GM18507 (cell line): ENCODE measurements around the gene PLP2.
A peak's percentile ranks its signal among the peaks of the same experiment; 100 is the strongest.
"Not testable (repeated sequence)": the region's sequence is repeated elsewhere in the genome, so short reads cannot be mapped to it uniquely, and the experiment has no call there.

ENCODE experiments used
- DNase-seq: peaks from one replicate; pipeline ENCODE4 v3.0.0; 2011; ENCODE audit warnings: low read depth; ENCODE audit not compliant: insufficient read length; ENCODE audit errors: extremely low spot score
- FAIRE-seq: peaks from 2 replicates; lab custom pipeline; 2011; peaks lifted over from hg19 to GRCh38; lab: Jason Lieb, UNC

PLP2 gene

GRCh38 chrX:49161632-49162031 is 10.1 kb upstream of the PLP2 start:
- DNase-seq (no peak), FAIRE-seq (no peak)

DNA sequence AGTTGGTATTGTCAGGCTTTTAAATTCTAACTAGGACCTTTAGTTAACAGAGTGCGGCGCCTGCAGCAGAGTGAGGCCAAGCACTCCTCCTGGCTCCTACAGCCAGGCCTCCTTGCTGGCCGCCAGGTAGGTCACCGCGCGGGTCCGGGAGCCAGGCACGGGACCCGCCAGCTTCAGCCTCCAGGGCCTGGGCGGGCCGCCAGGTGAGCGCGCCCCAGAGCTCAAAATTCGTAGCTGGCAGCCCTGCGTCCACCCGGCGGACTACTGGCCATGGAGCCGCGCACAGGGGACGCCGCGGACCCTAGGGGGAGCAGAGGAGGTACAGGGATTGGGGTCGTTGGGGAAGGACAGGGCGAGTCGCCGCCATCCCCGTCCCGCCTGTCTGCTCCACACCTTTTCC is 9.1 kb upstream of the PLP2 start, which contains the start of gene MAGIX:
Gene MAGIX, plus strand, starts transcription at position 139 of the 400 bp plus-strand sequence. Its CDS starts 132 bp downstream, at position 271.
- DNase-seq (no peak), FAIRE-seq (no peak)

DNA sequence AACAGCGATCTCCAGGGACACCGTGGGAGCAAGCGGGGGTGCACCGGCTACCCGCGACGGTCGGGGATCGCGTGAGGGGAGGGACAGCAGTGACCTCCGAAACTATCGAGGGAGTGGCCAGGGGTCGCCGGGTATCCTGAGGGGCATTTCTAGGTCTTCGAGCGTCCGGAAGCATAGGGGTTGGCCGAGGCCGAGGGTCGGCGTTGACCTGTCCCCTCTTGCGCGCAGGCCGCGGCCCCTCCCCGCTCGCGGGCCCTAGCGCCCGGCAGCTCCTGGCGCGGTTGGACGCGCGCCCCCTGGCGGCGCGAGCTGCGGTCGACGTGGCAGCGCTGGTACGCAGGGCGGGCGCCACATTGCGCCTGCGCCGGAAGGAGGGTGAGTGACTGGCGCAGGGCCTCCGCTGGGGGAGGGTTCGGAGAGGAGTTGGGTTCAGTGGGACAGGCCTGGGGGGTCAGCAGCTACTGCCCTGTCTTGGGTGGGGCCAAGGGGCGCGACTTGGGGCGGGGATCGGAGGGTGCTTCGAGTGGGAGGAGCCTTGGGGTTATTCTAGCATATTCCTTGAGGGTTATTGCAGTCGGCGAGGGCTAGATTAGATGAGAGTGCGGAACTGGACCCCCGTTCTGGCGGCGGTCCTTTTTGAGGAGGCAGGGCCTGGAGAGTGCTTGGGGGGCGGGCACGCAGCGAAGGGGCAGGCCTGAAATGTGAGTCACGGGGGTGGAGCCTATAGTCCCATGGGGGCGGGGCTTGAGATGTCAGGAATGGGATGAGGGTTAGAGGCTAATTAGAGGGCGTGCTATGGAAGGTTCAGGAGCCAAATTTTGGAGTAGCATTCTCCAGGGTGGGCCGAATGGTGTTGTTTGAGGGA is 7.9 kb upstream of the PLP2 start:
- FAIRE-seq (peak; percentile 90), DNase-seq (no peak)

DNA sequence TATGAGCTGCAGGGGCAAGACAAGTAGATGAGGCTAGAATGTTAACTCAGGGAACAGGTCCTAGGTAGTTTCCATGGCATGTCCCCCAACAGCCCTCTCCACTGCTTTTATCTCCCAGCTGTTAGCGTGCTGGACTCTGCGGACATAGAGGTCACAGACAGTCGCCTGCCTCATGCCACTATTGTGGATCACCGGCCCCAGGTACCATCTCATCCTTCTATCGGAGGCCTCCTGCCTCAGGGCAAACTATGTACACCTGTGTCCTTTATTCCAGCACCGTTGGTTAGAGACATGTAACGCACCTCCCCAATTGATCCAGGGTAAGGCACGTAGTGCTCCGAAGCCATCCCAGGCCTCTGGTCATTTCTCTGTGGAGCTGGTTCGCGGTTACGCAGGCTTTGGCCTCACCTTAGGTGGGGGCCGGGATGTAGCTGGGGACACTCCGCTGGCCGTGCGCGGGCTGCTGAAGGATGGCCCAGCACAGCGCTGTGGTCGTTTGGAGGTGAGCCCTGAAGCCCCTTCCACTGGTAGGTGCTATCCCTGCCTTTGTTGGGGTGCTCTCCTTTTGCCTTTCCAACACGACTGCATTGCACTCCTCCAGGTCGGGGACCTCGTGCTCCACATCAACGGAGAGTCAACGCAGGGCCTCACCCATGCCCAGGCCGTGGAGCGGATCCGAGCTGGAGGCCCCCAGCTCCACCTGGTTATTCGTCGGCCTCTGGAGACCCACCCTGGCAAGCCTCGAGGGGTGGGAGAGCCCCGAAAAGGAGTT is 6.9 kb upstream of the PLP2 start:
- DNase-seq = no peak
- no peak for FAIRE-seq

DNA sequence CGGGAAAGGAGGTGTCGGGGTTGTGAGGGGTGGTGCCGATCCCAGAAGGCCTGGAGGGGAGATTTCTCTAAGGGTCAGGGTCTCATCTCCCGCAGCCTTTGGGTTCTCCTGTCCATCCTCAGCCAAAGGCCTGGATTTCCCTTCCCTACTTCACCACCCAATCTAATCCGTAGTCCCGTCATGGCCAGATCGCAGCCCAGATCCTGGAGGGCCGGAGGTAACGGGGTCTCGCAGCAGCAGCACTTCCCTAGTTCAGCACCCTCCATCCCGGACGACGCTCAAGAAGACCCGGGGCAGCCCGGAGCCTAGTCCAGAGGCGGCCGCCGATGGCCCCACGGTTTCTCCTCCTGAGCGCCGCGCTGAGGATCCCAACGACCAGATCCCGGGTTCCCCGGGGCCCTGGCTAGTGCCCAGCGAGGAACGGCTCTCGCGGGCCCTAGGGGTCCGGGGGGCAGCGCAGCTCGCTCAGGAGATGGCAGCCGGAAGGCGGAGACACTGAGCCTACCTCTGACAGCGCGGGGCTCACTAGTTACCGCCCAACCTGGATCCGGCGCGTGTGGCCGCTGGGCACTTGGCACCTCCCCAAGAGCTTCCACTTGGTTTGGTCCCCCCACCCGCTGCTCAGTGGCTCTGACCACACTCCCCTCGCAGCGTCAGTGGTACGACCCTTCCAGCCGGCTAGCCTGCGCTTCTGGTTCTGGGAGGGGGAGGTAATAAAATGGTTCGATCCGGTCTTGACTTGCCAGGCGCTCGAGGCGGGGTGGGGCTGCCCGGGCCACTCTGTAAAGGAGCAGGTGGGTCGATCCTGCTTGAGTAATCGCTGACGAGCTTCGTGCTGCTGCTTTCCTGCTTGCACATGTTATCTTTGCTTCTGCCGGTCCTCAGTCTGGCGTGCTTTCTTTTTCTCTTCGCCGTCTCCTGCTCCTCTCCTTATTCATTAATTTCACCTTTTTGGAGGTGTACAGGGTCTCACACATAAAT is 5.5 kb upstream of the PLP2 start:
- no peak for FAIRE-seq
- DNase-seq = no peak

- DNase-seq (no peak), FAIRE-seq (peak; percentile 91)
Observed at GRCh38 chrX:49166914-49167739, 4.6 kb upstream of the PLP2 start.

DNA sequence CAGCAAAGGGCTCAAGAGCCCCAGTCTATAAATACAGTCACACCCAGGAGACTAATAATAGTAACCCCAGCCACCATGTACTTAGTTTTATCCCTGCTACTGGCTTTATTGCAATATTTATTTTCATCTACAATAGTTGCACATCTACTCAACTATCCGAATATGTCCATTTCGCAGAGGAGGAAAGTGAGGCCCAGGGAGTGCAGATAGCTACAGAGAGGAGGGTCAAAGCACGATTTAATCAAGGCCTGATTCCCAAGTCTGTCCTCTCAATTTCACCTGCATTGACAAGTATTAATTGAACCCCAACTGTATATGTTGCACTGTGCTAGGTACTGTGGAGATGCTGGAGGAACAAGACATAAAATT is 4.0 kb upstream of the PLP2 start:
- FAIRE-seq (no peak), DNase-seq (no peak)

GRCh38 chrX:49172280-49172780 is 632 bp downstream of the PLP2 start:
- DNase-seq (no peak), FAIRE-seq (peak; percentile 97)

DNA sequence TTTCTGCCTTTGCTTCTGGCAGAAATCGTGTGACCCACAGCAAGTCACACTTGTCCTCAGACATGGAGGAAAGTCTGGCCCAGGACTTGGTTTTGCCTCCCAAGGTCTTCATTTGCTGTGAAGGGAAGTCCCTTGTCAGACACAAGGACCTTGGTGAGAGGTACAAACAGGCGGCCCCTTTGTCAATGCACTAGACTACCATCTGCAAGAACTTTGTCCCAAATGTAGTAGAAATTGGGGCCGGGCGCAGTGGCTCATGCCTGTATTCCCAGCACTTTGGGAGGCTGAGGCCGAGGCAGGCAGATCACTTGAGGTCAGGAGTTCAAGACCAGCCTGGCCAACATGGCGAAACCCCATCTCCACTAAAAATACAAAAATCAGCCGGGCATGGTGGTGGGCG is 1.8 kb downstream of the PLP2 start:
- DNase-seq = not testable (repeated sequence)
- FAIRE-seq = peak; percentile 38

- no peak for FAIRE-seq
- DNase-seq = no peak
Observed at GRCh38 chrX:49174723-49175122, 3.0 kb downstream of the PLP2 start.

GRCh38 chrX:49175435-49176274 is 4.0 kb downstream of the PLP2 start:
- DNase-seq = no peak
- FAIRE-seq = no peak

- FAIRE-seq (no peak), DNase-seq (no peak)
Observed at GRCh38 chrX:49176421-49177326, 5.0 kb downstream of the PLP2 start.

- DNase-seq (no peak), FAIRE-seq (no peak)
Observed at GRCh38 chrX:49177338-49177833, 5.7 kb downstream of the PLP2 start.

DNA sequence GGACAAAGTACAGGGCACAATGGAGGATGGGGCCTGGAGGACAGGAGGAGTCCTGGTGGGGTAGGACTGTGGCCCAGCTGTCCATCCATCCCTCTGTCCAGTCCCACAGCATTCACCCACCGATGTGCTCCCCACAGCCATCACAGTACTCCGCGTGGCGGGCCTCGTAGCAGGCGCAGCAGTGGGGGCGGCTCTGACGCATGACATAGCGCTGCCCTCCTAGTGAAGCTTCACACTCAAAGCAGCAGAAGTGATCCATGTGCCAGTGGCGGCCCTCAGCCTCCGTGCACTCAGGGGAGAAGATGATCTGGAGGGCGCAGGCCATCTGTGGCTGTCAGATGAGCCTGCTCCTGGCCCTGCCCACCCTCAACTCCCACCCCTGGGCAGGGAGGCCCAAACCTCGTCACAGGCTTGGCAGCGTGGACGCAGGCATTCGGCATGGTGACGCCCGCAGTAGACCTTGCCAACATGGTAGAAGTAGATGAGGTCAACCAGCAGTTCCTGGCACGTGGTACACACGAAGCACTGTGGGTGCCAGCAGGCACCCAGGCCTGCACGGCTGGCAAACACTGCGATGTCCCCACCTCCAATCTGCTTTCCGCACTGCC is 6.3 kb downstream of the PLP2 start:
- FAIRE-seq (no peak), DNase-seq (no peak)

DNA sequence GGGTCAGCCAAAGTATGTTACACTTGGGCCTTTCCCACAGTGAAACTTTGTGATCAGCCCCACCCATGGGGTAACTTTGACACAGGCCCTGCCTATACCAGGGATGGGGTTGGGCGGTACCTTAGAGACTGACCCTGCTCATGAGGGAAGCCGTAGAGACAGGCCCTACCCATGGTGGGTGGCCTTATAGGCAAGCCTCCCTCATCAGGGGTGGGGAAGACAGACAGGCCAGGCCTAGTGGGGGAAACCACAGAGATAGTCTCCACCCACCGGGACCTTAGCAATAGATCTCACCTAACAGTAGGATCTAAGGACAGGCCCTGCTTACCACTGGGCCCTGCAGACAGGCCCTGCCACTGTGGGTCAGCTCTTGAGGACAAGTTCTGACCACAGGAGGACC is 6.8 kb downstream of the PLP2 start:
- FAIRE-seq = no peak
- no peak for DNase-seq

GRCh38 chrX:49179358-49179757 is 7.7 kb downstream of the PLP2 start:
- no peak for FAIRE-seq
- no peak for DNase-seq
